SHP77 treated with DMSO at 0.1 percent for 48 hours (cell line): ENCODE measurements around the gene DLGAP5.

Experiments
- DNase-seq: peaks from one replicate; lab custom pipeline; 2025; lab: John Stamatoyannopoulos, UW

The DLGAP5 gene

DNA sequence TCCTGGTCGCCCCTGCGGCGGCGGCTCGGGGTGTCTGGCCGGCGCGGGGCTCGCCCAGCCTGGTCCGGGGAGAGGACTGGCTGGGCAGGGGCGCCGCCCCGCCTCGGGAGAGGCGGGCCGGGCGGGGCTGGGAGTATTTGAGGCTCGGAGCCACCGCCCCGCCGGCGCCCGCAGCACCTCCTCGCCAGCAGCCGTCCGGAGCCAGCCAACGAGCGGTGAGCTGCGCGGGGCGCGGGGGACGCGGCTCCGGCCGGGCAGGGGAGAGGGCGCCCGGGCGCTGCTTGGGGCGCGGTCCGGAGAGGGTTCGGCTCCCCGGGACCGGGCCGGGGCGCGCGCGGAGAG, 62.3 kb downstream of the DLGAP5 start, which contains the start of gene LGALS3:
Gene LGALS3 (plus strand): TSS at position 167 of the 342 bp plus-strand sequence. CDS start 8,122 bp downstream, outside the sequence.
- no peak for DNase-seq

DNA sequence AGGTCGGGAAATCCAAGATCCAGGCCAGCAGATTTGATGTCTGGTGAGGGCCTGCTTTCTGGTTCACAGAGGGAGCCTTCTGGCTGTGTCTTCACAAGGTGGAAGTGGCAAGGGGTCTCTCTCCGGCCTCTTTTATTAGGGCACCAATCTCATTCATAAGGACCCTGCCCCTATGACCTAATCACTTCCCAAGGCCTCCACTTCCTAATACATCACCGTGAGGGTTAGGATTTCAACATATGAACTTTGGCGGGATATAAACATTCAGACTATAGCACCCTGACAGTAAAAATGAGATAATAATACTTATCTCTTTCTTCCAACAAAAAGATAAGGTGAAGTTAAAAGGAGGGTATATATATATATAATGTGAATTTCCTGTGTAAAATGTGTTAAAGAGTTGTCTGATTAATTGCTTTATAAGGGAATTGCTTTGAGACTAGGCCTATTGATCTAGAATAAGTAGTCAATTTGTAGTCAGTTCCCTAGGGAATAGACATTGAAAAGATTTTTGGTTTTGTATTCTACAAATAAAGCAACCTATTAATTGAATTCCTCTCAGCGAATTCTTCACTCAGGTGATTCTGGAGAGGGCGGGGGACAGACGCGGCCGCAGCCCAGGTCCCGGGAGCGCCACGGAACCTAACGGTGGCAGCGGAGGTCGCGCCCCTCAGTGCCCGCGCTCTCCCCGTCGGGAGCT, 62.8 kb downstream of the DLGAP5 start:
- DNase-seq, result no peak

DNA sequence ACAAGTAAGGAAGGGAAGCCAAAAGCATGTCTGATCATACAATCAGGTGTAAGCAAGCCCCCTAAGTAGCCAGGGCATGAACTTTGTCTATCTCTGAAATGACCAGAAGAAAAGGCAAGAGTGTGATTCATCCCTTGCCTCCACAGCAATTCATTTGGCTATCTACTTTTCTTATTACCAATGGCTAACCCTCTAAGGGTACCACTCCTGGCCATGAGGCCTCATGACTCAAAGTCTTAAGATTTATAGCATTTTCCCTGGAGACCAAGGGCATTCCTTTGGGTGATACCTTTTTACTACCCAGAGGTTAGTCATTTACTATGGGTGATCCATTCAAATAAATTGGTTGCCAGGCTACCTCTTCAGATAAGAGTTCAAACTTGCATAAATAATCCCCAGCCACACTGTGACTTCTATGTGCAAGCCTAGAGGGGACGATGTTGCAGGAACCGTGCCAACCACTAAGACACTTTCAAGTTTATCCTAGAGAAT, 63.9 kb downstream of the DLGAP5 start:
- no peak for DNase-seq

DNA sequence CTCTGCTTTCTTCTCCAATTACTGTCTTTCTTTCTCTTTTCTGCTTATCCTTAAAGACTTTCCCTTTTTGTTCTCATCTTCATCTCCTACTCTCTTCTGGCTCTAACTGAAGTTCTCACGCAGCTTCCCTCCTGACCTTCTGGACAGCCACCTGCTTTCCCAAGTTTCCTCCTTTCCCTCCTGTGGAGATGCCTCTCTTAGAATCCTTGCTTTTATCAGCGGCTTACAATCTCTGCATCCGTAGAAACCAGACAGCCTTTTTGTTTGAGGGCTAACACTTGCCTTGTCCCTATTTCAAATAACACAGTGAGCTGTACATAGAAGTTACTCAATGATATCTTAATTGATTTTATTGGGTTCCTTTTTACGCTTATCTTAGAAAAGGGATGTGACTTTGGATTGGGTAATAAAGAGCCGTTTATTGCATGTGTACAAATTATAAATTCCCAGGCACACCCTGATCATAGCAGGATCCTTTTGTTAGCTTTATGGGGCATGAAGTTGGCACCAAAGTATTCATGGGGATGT, 64.4 kb downstream of the DLGAP5 start:
- no peak for DNase-seq

DNA sequence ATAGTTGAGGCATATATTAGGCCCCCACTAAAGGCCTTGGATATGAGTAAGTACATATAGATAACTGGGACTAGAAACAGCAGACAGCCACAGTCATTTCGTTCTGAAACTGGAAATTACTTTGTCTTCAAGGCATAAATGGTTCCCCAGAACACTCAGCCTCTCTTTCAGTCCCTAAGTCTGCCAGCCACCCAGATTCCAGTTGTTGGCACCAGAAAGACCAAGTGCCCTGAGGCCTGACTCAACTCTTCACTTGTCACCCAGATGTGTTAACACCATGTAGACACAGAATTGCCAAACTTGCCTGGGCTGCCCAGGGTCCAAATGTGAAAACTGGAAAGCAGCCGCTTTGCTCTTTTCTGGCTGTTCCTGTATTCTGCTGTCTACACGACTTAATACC, 65.4 kb downstream of the DLGAP5 start:
- no peak for DNase-seq

DNA sequence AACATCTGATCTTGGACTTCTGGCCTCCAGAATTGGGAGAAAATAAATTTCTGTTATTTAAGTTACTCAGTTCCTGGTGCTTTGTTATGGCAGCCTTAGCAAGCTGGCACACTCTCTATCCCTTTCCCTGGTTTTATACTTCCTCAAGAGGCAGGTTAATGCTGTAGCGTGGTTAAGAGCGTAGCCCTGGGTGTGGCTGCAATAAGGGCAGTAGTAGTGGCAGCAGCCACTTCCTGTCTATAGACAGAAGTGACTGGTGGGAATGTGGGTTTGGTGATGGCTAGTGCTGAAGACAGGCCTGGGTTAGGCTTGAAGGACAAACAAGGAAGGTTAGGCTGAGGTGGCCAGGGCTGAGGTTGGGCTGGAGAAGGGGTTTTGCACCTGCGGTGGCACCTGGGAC, 66.0 kb downstream of the DLGAP5 start:
- DNase-seq, result no peak

DNA sequence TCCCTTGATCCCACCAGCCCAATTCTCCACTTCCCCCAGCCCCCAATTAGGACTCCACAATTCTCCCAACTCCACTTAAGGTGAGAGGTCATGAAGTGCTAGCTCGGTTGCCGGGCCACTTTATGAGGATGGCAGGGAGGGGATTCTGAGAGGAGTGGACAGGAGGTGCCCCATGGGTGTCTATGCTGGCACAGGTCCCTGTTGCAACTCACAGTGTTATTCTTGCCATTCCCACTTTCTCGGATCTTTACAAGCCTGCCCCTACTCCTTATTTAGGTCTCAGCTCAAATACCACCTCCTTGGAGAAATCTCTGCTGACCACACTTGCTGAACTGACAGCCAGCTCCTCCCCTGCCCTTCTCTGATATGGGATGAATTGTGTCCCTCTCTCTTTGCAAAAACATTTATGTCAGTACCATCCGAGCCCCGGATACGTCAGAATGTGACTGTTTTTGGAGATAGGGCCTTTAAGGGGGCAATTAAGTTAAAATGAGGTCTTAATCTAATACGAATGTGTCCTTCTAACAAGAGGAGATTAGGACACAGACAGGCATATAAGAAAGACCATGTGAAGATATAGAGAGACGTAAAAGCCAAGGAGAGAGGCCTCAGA, 66.5 kb downstream of the DLGAP5 start:
- no peak for DNase-seq

DNA sequence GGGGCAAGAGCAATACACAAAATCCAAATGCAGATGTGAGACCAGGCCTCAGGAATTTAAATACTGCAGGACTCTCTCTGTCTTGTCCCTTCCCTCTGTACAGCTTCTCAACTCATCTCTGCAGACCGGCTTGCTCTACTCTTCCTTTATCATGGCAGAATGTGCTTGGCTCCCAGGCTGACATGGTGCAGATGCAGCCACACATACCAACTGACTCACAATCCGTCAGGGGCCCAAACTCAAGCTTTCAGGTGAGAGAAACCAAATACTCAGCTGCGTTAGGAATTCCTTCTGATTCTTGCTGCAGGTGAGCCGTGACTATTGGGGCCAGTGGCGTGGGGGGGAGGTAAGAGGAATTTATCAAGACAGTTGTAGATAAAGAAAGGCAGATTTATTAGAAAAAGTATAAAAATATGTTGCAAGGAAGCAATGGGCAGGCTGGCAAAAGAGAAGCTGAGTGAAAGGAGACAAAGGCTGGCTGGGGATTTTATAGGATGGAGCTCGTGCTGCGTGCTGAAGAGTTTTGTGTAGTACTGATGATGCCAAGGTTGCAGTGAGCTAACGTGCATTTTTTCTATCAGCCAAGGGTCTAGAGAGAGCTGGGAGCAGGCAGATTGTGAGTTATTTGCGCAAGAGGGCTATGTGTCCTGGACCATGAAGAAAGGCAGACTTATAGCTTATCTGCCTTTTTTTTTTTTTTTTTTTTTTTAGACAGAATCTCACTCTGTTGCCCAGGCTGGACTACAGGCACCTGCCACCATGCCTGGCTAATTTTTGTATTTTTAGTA, 67.3 kb downstream of the DLGAP5 start:
- no peak for DNase-seq

DNA sequence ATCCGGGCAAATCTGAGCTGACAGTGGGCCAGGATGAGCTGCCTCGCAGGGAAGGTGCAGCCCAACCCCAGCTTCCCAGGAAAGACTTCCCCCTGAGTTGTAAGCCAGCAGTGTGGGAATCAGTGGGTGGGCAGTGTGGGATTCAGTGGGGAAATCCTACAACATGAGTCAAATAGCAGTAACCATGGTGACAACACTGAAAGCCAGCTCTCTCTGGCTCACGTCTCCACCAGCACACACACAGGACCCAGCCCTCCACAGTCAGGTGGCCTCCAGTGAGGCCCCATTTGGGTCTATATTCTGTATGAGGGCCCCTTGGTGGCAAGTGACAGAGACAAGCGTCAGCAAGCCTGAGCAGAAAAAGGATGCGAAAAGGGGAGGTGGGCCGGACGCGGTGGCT, 68.3 kb downstream of the DLGAP5 start:
- DNase-seq, result no peak

DNA sequence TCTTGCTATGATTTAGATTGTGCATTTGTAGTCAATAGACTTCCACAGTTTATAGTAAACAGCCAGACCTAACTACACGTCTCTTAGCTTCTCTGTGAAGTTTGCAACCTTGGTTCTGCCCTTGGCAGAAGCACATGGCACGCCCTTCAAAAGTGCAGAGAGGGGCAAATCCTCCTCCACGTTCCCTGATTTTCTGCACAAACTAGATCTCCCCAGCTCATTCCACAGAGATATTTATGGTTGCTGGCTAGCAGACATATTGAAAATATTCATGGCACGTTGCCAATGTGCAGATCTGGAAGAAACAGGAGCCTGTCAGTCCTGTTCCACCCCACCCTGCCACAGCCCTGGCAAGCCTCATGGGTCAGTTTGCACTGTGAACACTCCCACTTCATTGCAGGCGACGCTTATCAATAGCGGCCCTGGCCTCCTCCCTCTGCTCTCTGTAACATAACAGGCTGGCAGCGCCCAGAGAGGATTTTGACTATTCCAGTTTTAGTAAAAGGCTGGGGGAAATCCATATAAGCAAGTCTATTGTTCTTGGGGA, 68.9 kb downstream of the DLGAP5 start:
- DNase-seq, result no peak

DNA sequence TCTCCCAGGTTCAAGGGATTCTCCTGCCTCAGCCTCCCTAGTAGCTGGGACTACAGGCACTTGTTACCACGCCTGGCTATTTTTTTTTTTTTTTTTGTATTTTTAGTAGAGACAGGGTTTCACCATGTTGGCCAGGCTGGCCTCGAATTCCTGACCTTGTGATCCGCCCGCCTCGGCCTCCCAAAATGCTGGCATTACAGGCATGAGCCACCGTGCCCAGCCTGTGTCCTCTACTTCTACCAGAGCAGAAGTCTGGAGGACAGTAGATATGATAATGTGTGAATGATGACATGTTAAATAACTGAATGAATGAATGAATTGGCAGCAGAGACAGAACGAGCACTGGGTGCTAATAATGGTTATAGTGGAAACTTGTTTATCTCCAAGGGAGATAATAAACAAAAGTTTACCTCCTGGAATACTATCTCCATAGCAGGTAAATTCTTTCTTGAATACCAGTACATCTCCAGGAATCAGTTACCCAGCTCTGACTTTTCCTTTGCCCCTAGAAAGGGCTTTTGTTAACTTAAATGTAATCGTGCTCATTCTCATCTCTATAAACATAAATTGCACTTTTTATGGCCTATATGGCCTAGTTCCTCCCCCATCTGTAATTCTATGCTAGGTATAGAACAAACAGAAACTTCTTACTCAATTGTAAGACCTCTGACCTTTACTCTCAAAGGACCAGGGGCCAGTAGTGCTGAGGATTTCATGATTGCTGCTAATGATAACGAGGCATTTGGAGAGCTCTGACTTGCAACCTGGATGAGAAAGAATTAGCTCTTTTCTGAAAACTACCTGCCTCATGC, 69.6 kb downstream of the DLGAP5 start:
- no peak for DNase-seq

DNA sequence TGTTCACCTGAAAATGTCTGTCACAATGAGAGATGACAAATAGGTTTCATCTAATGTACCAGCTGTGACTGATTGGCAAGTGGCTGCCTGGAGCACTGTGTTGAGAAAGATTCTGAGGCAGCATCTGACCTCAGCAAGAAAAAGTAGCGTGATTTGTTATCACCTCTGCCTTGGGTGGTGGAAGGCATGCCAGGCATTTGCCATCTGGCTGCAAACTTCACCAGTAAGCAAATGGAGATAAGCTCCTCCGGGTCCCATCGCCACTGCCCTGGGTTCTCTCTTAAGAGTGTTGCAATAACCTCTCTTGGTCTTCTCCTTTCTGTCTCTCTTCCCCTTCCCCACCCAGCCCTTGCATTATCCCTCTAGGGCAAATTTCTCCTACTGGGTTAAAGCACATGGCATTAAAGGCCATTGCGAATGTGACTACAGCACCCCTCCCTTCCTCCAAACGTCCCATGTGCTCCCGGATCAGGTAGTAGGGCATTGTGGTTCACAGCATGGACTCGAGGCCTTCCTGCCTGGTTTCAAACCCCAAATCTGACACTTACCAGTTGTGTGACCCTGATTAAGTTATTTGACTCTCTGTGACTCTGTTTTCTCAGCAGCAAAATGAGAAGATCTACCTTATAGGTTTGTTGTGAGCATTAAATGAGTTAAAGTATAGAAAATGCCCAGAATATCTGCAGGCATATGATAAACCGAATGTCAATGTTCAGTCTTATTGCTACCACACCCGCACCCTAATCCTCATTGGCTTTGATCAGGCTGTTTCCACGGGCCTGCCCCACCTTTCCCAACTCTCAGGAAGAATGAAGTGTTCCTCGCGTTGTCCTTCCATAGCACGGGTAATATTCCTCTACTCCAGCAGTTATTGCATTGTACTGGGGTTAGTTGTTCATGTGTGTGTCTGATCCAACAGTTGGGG, 70.6 kb downstream of the DLGAP5 start:
- no peak for DNase-seq

DNA sequence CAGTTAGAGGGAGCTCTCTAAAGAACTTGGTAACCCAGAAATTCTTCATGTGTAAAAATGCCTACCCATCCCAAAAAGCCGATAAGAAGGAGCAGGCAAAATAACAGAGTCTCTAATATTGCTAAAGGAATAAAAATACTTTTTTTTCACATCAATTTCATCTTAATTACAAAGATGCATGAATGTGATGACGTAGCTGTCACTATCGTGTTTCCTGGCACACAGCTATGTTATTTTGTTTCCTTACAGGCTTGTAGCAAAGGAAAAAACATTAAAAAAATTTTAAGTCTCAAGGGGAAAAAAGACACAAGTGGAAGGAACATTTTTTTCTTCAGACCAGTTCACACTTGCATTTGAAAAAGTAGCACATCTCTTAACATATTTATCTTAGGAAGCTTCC, 72.6 kb downstream of the DLGAP5 start:
- DNase-seq, result no peak

DNA sequence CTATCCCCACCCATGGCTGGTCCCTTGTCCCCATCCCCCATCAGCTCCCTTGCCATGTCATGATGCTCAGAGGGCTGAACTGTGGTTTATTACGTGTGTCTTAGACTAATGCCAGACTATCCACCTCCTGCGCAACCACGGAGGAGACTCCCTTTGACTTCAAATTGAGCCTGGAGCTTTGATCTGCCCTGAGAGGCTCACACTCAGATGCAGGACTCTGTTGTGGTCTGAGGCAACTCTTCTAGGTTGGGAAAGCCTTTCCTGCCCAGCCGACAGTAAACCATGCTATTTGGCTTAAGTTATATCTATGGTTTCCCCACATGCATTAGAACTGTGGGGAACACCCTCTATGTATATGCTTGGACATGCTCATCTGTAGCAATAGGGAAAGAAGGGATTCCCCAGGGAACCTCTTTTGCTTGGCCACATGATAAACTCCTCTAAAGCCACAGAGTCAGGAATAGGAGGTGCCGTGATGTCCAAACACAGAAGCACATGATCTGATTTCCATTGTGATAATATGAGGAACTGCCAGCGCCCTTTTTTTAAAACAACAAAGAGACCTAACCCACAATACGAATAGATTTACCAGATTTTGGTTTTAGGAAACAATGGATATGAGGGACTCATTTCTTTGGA, 73.5 kb downstream of the DLGAP5 start:
- no peak for DNase-seq

DNA sequence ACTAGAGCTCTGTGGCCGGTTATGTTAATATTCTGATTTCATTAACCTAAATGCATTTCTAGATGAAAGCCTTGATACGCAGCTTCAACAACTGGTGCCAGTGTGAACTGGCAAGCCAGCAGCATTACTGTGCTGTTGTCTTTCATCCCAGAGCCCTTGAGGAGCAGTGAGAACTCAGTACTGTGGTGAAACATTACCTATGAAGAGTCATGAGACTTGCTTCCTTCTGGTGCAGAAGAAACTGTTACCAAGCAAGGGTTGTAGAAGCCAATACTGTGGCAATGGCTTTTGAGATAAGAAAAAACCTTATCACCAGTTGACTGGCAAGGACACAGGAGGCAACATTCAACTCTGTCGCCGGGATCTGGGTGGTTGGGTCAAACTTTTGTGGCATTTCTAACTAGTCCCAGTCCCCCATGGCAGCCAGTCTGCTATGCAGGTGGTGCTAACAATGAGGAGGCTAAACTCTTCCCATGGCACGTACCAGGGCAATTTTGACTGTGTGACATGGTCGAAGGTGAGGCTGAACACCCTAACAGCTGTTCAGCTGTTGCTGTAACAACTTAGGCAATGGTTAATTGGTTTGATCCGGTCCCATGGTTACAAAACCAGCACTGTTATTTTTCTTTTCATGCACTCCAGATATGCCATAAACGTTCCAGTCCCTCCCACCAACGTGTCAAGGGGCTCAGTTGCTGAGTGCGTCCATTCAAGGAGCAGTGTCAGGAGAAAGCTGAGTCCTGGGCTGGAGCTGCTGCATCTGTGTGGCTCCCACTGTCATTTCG, 74.9 kb downstream of the DLGAP5 start:
- DNase-seq, result no peak

DNA sequence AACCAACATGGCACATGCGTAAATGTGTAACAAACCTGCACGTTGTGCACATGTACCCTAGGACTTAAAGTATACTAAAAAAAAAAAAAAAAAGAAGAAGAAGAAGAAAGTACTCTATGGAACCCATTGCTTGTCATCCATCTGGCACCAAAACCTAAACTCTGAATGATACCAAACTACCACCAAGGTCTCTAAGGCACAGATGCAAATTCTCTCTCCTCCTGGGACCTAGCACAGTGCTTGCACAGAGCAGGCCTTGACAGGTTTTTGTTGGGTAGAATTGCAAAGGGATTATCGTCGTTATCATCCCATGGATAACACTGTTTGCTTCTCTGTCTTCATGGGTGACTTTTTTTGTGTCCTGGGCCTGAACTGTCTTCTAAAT, 75.5 kb downstream of the DLGAP5 start:
- no peak for DNase-seq

DNA sequence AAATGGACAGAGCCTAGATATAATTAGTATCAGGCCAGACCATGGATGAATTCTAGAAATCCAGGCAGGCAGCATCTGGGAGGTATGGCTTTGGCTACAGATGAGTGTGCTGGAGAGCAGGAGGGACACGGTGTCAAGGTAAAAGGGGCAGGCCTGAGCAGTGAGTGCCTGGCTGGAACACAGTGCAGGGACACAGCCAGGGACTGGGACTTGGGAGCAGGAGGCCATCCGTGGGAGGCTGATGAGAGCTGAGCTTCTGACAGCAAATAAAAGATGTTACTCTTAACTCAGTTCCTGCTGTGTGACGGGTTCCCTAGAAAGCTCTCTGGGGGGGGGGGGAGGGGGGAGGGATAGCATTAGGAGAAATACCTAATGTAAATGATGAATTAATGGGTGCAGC, 75.9 kb downstream of the DLGAP5 start:
- DNase-seq, result no peak

DNA sequence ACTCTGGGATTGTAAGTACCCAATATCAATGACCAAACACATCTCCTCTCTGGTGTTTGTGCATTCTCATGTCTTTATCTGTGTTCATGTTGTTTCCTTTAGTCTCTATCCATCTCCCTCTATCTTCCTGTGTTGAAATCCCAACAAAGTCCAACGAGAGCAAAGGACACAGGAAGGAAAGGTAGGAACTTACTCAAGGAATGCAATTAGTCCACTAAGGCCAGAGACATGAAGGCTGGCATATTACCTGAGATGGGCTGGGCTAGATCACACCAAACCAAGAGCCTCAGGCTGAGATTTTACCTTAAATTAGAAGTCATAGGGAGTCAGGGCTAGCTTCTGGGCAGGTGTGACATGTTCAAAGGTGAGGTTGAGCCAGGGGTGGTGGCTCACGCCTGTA, 76.7 kb downstream of the DLGAP5 start:
- DNase-seq, result no peak

DNA sequence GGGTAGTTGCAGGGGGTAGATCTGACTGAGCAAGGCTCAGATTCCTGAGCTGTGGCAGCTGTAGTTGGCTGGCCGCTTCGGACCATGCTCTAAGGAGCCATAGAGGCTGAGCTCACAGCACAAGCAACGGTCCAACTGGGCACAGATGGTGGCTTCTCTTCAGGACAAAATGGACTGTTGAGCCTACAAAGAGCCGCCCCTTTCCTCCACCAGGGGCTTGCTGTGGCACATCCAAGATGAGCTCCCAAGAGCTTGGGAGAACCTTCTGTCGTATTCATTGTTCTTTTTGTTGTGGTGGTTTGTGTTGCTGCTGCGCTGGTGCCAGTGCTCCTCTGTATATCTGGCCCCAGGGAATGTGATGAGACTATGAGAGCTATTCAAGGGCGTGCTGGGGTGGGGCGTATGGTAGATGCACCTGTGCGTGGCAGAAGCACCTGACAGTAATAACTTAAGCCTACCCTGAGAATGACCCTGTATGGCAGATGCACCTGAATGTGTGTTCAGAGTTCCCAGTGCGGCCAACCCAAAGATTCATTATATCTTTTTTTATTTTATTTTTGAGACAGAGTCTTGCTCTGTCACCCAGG, 80.2 kb downstream of the DLGAP5 start:
- no peak for DNase-seq
